NCI-H1436 treated with DMSO at 0.1 percent for 48 hours (cell line): ENCODE data around the gene ANAPC15.
A peak's percentile ranks its signal among the peaks of the same experiment; 100 is the strongest.
"Not testable (repeated sequence)": the region's sequence is repeated elsewhere in the genome, so short reads cannot be mapped to it uniquely, and the experiment has no call there.

ENCODE experiments used
- DNase-seq: peaks from one replicate; lab custom pipeline; 2025; lab: John Stamatoyannopoulos, UW

The ANAPC15 gene

GRCh38 chr11:72112143-72112977, at the start of gene ANAPC15:
TSS of gene ANAPC15 (minus strand) at chr11:72112695. CDS start at chr11:72111276, 1,419 bp downstream.
- peak; percentile 98 for DNase-seq

GRCh38 chr11:72160319-72160718, 47.8 kb upstream of the ANAPC15 start:
- no peak for DNase-seq

- DNase-seq: no peak
Observed at GRCh38 chr11:72157131-72157530, 44.6 kb upstream of the ANAPC15 start.

GRCh38 chr11:72155751-72156150, 43.3 kb upstream of the ANAPC15 start:
- no peak for DNase-seq

- no peak for DNase-seq
Observed at GRCh38 chr11:72154816-72155215, 42.3 kb upstream of the ANAPC15 start.

- DNase-seq: not testable (repeated sequence)
Observed at GRCh38 chr11:72153874-72154273, 41.4 kb upstream of the ANAPC15 start.

GRCh38 chr11:72150882-72151281, 38.4 kb upstream of the ANAPC15 start:
- no peak for DNase-seq

DNA sequence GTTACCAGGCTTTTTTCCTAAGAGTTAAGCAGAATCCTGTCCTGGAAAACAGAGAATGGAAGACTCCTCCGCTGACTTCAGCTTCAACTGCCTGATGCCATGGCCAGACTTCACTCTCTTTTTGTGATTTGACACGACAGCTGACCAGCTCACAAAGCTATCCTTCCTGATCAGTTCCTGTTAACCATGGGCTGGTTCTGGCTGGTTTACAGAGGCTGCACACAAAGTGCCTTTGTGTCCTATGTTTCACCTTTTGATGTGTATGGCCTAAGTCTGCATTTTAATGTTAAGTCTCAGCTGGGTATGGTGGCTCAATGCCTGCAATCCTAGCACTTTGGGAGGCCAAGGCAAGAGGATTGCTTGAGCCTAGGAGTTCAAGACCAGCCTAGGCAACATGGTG, 34.1 kb upstream of the ANAPC15 start:
- no peak for DNase-seq

- no peak for DNase-seq
Observed at GRCh38 chr11:72144807-72145565, 32.5 kb upstream of the ANAPC15 start.

DNA sequence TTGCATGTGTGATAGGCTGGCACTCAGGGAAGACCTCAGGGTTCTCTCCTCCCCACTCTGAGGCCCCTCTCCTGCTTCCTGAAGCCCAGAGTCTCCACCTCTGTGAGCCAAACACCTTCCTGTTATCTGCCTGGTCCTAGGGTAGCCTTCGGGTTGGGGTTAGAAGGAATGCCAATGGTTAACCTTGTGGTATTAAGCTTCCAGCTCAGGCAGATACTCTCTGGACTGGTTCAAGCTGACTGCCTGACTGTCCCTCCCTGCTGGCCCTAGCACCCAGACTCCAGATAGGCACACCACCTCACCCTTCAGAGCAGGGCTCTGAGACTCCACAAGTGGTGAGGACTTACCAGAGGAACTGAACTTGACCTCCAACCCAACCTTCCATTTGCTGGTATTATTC, 30.0 kb upstream of the ANAPC15 start:
- DNase-seq: not testable (repeated sequence)

GRCh38 chr11:72142086-72142485, 29.6 kb upstream of the ANAPC15 start:
- DNase-seq: not testable (repeated sequence)

GRCh38 chr11:72141066-72141465, 28.6 kb upstream of the ANAPC15 start:
- DNase-seq: no peak

GRCh38 chr11:72140661-72141060, 28.2 kb upstream of the ANAPC15 start:
- no peak for DNase-seq

- DNase-seq: no peak
Observed at GRCh38 chr11:72139500-72139899, 27.0 kb upstream of the ANAPC15 start.

- DNase-seq: no peak
Observed at GRCh38 chr11:72138821-72139390, 26.4 kb upstream of the ANAPC15 start.

GRCh38 chr11:72136684-72137262, 24.3 kb upstream of the ANAPC15 start:
- no peak for DNase-seq

DNA sequence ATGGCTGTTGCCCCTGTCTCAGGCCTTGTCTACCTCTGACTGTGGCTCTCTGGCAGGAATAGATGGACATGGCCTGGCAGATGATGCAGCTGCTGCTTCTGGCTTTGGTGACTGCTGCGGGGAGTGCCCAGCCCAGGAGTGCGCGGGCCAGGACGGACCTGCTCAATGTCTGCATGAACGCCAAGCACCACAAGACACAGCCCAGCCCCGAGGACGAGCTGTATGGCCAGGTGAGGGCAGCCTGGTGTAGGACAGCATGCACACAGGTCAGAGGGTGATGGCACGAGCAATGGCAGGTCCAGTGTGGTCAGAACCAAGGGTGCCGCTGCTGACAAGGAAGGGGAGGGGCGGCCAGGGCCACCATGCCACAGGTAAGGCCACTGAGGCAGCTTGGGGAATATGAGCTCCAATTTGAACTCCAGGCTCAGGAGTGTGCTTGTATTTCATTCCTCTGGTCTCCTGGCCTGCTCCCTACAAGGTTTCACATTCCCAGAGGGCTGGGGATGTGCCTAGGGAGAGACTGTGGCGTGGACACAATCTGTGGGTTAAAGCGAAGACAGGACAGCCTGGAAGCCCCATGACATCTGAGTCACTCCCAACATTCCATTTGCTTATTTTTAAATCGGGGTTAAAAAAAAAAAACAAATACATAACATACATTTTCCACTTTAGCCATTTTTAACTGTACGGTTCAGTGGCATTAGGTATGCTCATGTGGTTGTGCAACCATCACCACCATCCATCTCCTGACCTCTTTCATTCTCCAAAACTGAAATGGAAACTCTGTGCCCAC, 23.6 kb upstream of the ANAPC15 start:
- no peak for DNase-seq

GRCh38 chr11:72135473-72135872, 23.0 kb upstream of the ANAPC15 start, which contains the start of gene FOLR3:
TSS of gene FOLR3 (plus strand) at chr11:72135725. CDS start at chr11:72135953, 228 bp downstream.
- DNase-seq: not testable (repeated sequence)

DNA sequence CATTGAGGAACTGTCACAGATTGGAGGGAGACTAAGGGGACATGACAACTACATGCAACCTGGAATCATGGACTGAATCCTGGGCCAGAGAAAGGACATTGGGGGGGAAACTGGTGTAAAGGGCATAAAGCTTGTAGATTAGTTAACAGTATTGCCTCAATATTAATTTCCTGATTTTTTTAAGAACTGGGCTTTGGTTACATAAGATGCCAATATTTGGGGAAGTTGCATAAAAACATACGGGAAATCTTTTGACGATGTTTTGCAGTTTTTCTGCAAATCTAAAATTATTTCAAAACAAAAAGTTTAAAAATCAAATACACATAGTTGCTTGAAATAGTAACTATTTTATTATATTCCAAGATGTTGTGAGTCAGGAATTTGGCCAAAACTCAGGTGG, 20.2 kb upstream of the ANAPC15 start:
- DNase-seq: no peak

GRCh38 chr11:72129381-72129780, 16.9 kb upstream of the ANAPC15 start:
- DNase-seq: no peak

DNA sequence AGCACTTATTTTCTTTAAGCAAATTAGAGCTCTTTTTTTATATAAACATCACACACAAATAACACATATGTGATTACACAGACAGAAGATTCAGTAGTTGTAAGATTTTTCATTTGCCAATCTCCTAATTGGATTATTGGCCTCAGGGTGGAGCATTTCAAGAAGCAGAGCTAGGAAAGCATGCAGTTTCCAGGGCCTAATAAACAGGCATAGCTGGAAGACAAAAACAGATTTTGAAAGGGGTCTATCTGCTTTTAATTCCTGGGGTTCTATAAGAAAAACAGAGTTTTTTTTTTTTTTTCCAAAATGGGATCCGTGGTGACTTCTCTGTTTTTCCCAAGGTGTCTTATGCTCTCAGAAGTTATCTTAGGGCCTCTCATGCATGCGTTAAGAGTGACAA, 15.4 kb upstream of the ANAPC15 start:
- no peak for DNase-seq

- DNase-seq: no peak
Observed at GRCh38 chr11:72125956-72126355, 13.5 kb upstream of the ANAPC15 start.
